Measurements from ENCODE around the gene ARHGEF17.

The ARHGEF17 gene

DNA sequence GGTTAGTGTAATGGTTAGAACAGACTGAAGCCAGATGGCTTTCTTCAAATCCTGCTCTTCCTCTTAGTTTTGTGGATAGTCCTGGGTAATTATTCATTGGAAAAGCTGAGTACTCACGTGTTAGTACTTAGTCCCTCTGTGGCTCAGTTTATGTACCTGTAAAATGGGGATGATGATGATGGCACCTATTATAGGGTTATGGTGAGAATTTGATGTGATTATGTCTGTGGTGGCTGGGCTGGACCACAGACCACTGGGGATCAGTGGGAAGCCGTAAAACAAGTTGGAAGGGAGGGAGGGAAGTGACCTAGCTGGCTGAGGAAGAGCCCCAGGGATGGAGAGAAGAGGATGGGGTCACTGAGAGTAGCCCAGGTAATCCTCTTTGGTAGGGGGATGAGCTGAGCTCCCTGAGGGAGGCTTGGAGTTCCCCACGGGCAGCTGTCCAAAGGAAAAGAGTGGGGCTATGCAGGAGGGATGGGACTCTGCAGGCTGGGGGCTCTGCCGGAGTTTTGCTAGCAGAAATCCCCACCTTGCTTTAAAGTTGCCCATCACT is 19.8 kb downstream of the ARHGEF17 start:
- Histone ChIP-seq H3K9me3 (ENCODE audit: low read length) (no peaks in the 10 kb centered on the region), H3K9ac (ENCODE audit: low read length) (no peak overlapping the region), H3K4me1 (ENCODE audit: insufficient read depth, low read length) (peaks cover 91% of the 10 kb centered on the region), H3K4me3 (ENCODE audit: low read depth in 1 of 2, low read length in 2 of 2) (no peak overlapping the region), H3K36me3 (ENCODE audit: insufficient read depth, low read length) (no peaks in the 10 kb centered on the region), H3K27ac (ENCODE audit: low read depth, low read length) (peak overlapping the region; percentile 43), H3K27me3 (ENCODE audit: control insufficient read depth in 1 of 2, insufficient read depth in 2 of 2, low read length in 2 of 2) (no peaks in the 10 kb centered on the region)

DNA sequence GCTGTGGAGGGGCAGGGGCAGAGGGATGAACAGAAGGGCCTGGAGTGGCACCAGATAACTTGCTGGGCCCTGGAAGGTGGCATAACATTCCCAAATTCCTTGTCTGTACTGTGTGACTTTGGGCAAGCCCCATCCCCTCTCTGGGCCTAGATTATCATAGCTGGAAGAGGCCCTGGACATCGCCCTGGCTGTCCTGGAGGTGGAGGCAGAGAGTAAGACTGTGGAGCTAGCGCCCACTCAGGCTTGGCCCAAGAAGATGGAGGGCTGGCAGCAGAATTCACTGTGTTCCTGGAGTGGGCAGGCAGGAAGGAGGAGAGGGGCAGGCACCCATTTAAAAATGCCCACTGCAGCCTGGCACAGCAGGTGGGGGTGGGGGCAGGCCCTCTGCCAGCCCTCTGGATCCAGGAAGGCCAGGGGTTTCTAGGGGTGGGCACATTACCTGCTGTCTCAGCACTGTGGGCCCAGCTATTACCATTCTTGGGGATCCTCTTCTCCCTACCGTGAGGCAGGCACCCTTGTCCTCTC is 22.6 kb downstream of the ARHGEF17 start:
- Histone ChIP-seq H3K4me3 (ENCODE audit: low read depth in 1 of 2, low read length in 2 of 2) (no peak overlapping the region), H3K4me1 (ENCODE audit: insufficient read depth, low read length) (peaks cover 91% of the 10 kb centered on the region), H3K27me3 (ENCODE audit: control insufficient read depth in 1 of 2, insufficient read depth in 2 of 2, low read length in 2 of 2) (no peaks in the 10 kb centered on the region), H3K9me3 (ENCODE audit: low read length) (no peaks in the 10 kb centered on the region), H3K9ac (ENCODE audit: low read length) (no peak overlapping the region), H3K27ac (ENCODE audit: low read depth, low read length) (peak overlapping the region; percentile 91), H3K36me3 (ENCODE audit: insufficient read depth, low read length) (no peaks in the 10 kb centered on the region)

- Histone ChIP-seq H3K4me3 (ENCODE audit: low read depth in 1 of 2, low read length in 2 of 2) (no peak overlapping the region), H3K4me1 (ENCODE audit: insufficient read depth, low read length) (peaks cover 87% of the 10 kb centered on the region), H3K27ac (ENCODE audit: low read depth, low read length) (peak overlapping the region; percentile 91), H3K9me3 (ENCODE audit: low read length) (no peaks in the 10 kb centered on the region), H3K36me3 (ENCODE audit: insufficient read depth, low read length) (no peaks in the 10 kb centered on the region), H3K27me3 (ENCODE audit: control insufficient read depth in 1 of 2, insufficient read depth in 2 of 2, low read length in 2 of 2) (no peaks in the 10 kb centered on the region), H3K9ac (ENCODE audit: low read length) (no peak overlapping the region)
Observed at GRCh38 chr11:73331138-73331916, 23.3 kb downstream of the ARHGEF17 start.

- Histone ChIP-seq H3K4me1 (ENCODE audit: insufficient read depth, low read length) (peaks cover 76% of the 10 kb centered on the region), H3K27ac (ENCODE audit: low read depth, low read length) (peak overlapping the region; percentile 85), H3K27me3 (ENCODE audit: control insufficient read depth in 1 of 2, insufficient read depth in 2 of 2, low read length in 2 of 2) (no peaks in the 10 kb centered on the region), H3K9me3 (ENCODE audit: low read length) (no peaks in the 10 kb centered on the region), H3K36me3 (ENCODE audit: insufficient read depth, low read length) (peaks cover 7% of the 10 kb centered on the region), H3K4me3 (ENCODE audit: low read depth in 1 of 2, low read length in 2 of 2) (no peak overlapping the region), H3K9ac (ENCODE audit: low read length) (peak overlapping the region; percentile 4)
Observed at GRCh38 chr11:73333173-73333572, 25.1 kb downstream of the ARHGEF17 start.

DNA sequence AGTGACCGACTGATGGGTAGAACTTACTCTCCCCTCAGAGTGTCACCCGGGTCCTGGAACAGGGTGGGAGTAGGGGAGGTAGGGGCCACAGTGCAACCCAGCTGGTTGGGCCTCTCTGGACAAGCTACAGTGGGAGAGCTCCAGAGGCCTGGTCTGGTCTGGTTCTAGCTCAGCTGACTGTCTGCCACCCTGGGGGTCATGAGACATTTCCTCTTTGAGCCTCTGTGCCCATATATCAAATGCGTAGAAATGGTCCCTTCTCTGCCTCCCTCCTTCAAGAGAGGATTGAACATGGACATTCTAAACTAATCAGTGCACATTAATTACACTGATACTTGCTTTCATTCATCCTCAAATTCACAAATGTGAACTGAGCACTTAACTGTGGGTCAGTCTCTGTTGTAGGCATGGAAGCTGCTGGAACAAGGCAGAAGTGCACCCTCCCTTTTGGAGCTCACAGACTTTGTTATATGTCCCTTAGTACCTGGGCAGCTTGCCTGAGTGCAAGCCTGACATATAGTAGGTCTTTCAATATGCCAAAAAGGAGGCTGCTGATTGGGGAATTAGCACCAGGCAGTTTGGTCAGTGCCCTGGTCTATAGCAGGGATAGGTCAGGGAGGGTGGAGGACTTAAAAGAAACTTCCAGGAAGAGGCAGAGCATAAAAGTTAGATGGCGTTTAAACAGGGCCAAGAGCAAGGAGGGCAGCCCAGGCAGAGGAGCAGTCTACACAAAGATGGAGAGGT is 25.7 kb downstream of the ARHGEF17 start:
- H3K27ac ChIP-seq (ENCODE audit: low read depth, low read length): peak overlapping the region; percentile 85

GRCh38 chr11:73334384-73335203 is 26.5 kb downstream of the ARHGEF17 start:
- Histone ChIP-seq H3K4me1 (ENCODE audit: insufficient read depth, low read length) (peaks cover 83% of the 10 kb centered on the region), H3K36me3 (ENCODE audit: insufficient read depth, low read length) (peaks cover 7% of the 10 kb centered on the region), H3K27ac (ENCODE audit: low read depth, low read length) (peak overlapping the region; percentile 85), H3K9me3 (ENCODE audit: low read length) (no peaks in the 10 kb centered on the region), H3K27me3 (ENCODE audit: control insufficient read depth in 1 of 2, insufficient read depth in 2 of 2, low read length in 2 of 2) (no peaks in the 10 kb centered on the region), H3K4me3 (ENCODE audit: low read depth in 1 of 2, low read length in 2 of 2) (peak overlapping the region; percentile 14 to 22), H3K9ac (ENCODE audit: low read length) (peak overlapping the region; percentile 4)

More for the DNA sequence above, 25.7 kb downstream of the ARHGEF17 start:
- H3K4me1 ChIP-seq (ENCODE audit: insufficient read depth, low read length): peaks cover 78% of the 10 kb centered on the region
- peaks cover 7% of the 10 kb centered on the region for H3K36me3 ChIP-seq (ENCODE audit: insufficient read depth, low read length)
- no peaks in the 10 kb centered on the region for H3K9me3 ChIP-seq (ENCODE audit: low read length)
- peak overlapping the region; percentile 4 for H3K9ac ChIP-seq (ENCODE audit: low read length)
- peak overlapping the region in 1 of 2 donors; percentile 22 for H3K4me3 ChIP-seq (ENCODE audit: low read depth in 1 of 2, low read length in 2 of 2)
- no peaks in the 10 kb centered on the region for H3K27me3 ChIP-seq (ENCODE audit: control insufficient read depth in 1 of 2, insufficient read depth in 2 of 2, low read length in 2 of 2)

- Histone ChIP-seq H3K27ac (ENCODE audit: low read depth, low read length) (peak overlapping the region; percentile 85), H3K36me3 (ENCODE audit: insufficient read depth, low read length) (peaks cover 7% of the 10 kb centered on the region), H3K9me3 (ENCODE audit: low read length) (no peaks in the 10 kb centered on the region), H3K4me1 (ENCODE audit: insufficient read depth, low read length) (peaks cover 83% of the 10 kb centered on the region), H3K27me3 (ENCODE audit: control insufficient read depth in 1 of 2, insufficient read depth in 2 of 2, low read length in 2 of 2) (no peaks in the 10 kb centered on the region), H3K4me3 (ENCODE audit: low read depth in 1 of 2, low read length in 2 of 2) (peak overlapping the region; percentile 14 to 22), H3K9ac (ENCODE audit: low read length) (no peak overlapping the region)
Observed at GRCh38 chr11:73335204-73335923, 27.3 kb downstream of the ARHGEF17 start.

DNA sequence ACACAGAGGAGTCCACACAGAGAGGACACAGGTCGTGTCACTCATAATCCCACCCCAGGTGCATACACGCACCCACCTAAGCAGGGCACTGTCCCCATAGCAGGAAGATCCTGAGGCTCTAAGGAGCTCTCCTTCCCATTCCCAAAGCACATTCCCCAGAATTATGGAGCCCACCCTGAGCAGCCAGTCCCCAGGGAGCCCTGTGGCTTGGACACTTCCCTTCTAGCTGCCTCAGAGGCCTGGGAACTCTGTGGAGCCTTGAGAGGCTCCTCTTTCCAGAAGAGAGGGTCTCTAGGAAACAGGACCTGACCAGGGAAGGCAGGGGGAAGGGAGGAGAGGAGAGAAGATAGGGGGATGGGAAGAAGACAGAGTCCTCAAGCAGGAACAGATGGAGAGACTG is 29.8 kb downstream of the ARHGEF17 start:
- H3K27me3 ChIP-seq (ENCODE audit: control insufficient read depth in 1 of 2, insufficient read depth in 2 of 2, low read length in 2 of 2): no peaks in the 10 kb centered on the region
- peaks cover 65% of the 10 kb centered on the region for H3K4me1 ChIP-seq (ENCODE audit: insufficient read depth, low read length)
- H3K4me3 ChIP-seq (ENCODE audit: low read depth in 1 of 2, low read length in 2 of 2): no peak overlapping the region
- no peaks in the 10 kb centered on the region for H3K9me3 ChIP-seq (ENCODE audit: low read length)
- no peak overlapping the region for H3K27ac ChIP-seq (ENCODE audit: low read depth, low read length)
- no peak overlapping the region for H3K9ac ChIP-seq (ENCODE audit: low read length)
- H3K36me3 ChIP-seq (ENCODE audit: insufficient read depth, low read length): peaks cover 7% of the 10 kb centered on the region

- H3K27ac ChIP-seq (ENCODE audit: low read depth, low read length): peak overlapping the region; percentile 61
- peaks cover 7% of the 10 kb centered on the region for H3K36me3 ChIP-seq (ENCODE audit: insufficient read depth, low read length)
- H3K9ac ChIP-seq (ENCODE audit: low read length): no peak overlapping the region
- H3K27me3 ChIP-seq (ENCODE audit: control insufficient read depth in 1 of 2, insufficient read depth in 2 of 2, low read length in 2 of 2): no peaks in the 10 kb centered on the region
- H3K4me1 ChIP-seq (ENCODE audit: insufficient read depth, low read length): peaks cover 62% of the 10 kb centered on the region
- H3K9me3 ChIP-seq (ENCODE audit: low read length): no peaks in the 10 kb centered on the region
- no peak overlapping the region for H3K4me3 ChIP-seq (ENCODE audit: low read depth in 1 of 2, low read length in 2 of 2)
Observed at GRCh38 chr11:73338279-73338678, 30.2 kb downstream of the ARHGEF17 start.

DNA sequence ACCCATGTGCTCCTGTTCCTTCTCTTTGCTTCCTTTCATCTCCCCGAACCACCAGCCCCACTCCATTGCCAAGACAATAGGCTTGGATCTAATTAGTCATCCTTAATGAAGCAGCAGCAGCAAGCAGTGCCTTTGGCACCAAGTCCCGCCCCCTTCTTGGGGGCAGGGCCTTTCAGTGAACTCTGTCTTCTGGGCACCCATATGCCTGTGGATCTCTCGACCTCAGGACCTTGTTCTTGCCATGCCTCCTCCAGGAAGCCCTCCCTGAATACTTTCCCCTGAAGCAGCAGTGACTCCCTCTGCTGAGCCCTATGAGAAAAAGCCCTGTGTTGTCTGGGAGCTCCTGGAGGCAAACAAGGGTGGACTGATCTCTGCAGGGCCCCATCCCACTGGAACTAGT is 32.1 kb downstream of the ARHGEF17 start:
- no peak overlapping the region for H3K27ac ChIP-seq (ENCODE audit: low read depth, low read length)

More for the DNA sequence above, 32.1 kb downstream of the ARHGEF17 start:
- Histone ChIP-seq H3K4me3 (ENCODE audit: low read depth in 1 of 2, low read length in 2 of 2) (no peak overlapping the region), H3K4me1 (ENCODE audit: insufficient read depth, low read length) (peaks cover 61% of the 10 kb centered on the region), H3K27me3 (ENCODE audit: control insufficient read depth in 1 of 2, insufficient read depth in 2 of 2, low read length in 2 of 2) (no peaks in the 10 kb centered on the region), H3K9ac (ENCODE audit: low read length) (no peak overlapping the region), H3K9me3 (ENCODE audit: low read length) (no peaks in the 10 kb centered on the region), H3K36me3 (ENCODE audit: insufficient read depth, low read length) (peaks cover 7% of the 10 kb centered on the region)

All from muscle layer of colon (tissue), 2 donors.